Fibroblast of skin of abdomen (primary cell): Measurements from ENCODE around the gene RNU5D-1. TPM values are rescaled to one million over a fixed set of nuclear protein-coding genes. Genes with fewer than 3 reads are reported as not detected.
"Not testable (repeated sequence)": the region's sequence is repeated elsewhere in the genome, so short reads cannot be mapped to it uniquely, and the experiment has no call there.

Experiments
- DNase-seq: peaks from one replicate; pipeline ENCODE4 v3.0.0-alpha.2; 2013
- polyA plus RNA-seq, 2 experiments: library from polyadenylated mRNA; unstranded; fragments of 120-200 nt; gene quantifications; one replicate each; pipeline ENCODE4 v1.2.1, GENCODE V29; 2013; ENCODE audit not compliant: insufficient read length in 2 of 2

The RNU5D-1 gene
- polyA plus RNA-seq (2013, experiment 1 of 2; ENCODE audit: insufficient read length) = not detected
- polyA plus RNA-seq (2013, experiment 2 of 2; ENCODE audit: insufficient read length) = not detected

DNA sequence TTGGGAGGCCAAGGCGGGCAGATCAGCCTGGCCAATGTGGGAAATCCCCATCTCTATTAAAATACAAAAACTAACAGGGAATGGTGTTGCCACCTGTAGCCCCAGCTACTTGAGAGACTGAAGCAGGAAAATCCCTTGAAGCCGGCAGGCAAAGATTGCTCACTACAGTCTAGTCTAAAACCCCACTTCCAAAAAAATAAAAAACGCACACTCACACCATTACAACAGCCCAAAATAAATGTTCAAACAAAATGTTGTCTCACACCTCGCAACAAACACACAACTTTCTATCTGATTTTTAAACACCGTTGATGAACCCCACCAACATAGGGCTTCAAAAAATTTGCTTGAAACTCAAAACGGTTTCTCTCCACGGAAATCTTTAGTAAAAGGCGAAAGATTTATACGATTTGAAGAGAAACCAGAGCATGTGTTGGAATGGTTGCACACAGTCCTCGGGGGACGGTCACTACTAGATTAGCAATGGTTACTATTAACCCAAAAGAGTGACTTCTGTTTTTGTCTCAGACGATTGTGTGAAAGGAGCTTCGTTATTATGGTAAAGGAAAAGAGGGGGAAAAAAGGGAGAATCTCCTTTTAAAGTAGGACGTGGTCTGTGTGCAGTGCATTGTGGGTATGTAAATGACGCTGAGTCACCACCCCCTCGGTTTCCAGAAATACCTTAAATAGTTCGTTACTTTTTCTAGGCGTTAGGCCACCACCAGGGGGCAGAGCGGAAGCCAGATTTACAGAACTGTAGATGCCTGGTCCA lies at the start of gene RNU5D-1:
RNU5D-1 (minus strand) TSS at position 430 of the 772 bp plus-strand sequence.
- DNase-seq = peak; percentile 98

DNA sequence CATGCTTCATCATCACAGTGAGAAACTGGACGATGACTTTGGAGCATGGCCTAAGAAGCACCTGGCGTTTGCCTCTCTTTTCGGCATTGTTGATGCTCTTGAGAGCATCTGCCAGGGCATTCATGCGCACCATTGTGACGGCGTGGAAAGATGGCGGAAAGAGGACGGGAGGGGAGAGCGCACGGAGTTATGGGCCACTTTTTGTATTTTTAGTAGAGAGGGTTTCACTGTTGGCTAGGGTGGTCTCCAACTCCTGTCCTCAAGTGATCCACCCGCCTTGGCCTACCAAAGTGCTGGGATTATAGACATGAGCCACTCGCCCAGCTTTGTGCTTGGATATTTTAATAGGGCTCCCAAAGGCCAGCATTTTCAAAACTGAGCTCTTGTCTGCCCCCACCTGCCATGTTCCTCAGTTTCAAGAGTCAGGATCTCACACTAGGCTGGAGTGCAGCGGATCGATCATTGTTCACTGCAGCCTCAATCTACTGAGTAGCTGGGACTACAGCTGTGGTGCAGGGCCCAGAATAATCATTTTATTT lies 49.7 kb upstream of the RNU5D-1 start:
- DNase-seq = no peak

DNA sequence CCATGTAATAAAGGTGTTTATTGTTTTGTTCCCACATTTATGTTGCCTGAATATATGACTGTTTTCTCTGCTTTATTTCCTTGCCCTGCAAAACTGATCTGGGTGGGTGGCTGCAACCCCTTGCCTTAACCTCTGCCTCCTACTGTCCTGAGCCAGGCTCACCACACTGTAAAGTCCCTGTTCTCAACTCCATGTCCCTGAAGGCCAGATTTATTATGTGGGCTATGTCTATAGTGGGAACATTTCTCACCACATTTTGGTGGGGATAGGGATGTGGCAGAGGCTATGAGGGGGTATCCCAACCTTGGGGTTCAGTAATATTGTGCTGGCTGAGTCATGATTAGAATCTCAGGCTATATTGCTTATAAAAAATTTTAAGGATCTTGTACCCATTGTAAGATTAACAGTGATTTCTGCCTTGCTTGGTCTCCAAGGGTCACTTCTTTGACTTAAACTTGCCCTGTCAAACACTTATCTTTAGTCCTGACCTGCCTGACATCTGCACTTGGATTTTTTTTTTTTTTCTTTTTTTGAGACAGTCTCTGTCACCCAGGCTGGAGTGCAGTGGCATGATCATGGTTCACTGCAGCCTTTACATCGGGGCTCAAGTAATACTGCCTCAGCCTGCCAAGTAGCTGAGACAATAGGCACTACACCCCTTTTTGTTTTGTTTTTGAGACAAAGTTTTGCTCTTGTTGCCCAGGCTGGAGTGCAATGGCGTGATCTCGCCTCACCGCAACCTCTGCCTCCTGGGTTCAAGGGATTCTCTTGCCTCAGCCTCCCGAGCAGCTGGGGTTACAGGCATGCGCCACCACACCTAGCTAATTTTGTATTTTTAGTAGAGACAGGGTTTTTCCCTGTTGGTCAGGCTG lies 48.0 kb upstream of the RNU5D-1 start:
- no peak for DNase-seq

DNA sequence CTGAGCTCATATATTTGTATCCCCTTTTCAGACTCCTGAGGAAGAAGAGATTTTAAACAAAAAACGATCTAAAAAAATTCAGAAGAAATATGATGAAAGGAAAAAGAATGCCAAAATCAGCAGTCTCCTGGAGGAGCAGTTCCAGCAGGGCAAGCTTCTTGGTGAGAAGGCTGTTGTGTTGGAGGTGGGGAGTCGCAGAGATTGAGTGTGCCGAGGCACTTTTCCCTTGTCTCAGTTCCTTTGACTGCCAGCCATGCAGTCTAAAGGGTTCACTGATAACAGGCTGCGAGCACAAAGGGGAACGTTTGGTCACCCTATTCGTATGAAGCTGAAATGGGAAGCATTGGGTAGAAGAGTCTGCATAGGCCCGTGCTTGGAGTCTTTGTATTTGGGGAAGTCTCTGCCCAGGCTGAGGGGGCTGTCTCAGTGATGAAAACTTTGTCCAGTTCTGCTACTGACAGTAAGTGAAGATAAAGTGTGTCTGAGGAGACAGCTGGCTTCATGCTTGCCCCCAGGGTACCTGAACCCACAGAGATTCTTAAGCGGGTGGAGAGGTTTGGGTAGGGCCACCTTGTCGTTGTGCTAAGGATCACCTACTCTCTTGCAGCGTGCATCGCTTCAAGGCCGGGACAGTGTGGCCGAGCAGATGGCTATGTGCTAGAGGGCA lies 47.1 kb upstream of the RNU5D-1 start:
- no peak for DNase-seq

DNA sequence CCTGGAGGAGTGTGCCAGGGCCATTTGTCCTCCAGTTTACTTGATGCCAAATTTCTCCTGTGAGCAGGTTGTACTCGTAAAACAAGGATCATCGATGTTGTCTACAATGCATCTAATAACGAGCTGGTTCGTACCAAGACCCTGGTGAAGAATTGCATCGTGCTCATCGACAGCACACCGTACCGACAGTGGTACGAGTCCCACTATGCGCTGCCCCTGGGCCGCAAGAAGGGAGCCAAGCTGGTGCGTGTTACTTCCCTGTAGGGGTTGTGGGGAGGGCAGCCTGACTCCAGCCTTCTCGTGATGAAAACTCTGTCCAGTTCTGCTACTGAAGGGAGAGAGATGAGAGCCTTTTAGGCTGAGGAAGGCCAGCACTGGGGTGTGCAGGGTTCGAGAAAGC lies 46.6 kb upstream of the RNU5D-1 start:
- no peak for DNase-seq

DNA sequence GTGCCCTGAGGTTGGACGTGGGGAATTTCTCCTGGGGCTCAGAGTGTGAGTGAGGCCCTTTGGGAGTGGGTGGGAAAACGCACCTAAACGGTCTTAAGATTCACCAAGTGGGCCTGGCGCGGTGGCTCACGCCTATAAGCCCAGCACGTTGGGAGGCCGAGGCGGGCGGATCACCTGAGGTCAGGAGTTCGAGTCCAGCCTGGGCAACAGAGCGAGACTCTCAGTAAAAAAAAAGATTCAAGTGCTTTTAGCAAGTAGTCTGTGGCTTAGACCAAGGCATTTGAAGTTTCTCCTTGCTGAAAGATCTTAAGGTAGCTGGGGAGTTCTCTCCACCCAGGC lies 45.7 kb upstream of the RNU5D-1 start:
- no peak for DNase-seq

DNA sequence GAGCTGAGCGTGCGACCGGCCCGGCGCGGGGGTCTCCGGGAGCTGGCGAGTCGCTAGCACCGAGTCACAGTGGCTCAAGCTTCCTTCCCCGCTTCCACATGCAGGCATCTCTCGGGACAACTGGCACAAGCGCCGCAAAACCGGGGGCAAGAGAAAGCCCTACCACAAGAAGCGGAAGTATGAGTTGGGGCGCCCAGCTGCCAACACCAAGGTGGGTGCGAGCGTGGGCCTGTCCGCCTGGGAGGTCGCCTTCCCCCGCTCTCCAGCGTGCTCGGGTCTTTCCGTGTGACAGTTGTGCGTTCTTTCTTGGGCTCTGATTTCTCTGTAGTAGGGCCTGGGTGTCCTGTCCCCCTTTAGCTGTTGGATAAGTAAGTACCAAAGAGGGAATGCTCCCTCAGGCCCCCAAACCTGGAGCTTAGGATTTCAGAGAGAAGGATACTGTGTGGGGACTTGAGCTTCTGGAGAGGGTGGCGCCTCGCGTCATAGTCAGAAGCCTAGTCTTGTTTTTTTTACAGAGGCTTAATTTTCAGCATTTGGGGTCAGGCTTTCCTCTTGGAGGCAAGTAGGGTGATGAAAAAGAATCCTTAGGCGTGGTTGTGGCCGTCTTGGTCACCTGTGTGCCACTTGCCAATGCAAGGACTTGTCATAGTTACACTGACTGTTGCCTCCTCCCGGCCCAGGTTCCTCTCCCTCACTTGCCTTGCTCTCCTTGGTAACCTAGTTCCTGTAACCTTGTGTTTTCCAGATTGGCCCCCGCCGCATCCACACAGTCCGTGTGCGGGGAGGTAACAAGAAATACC lies 45.2 kb upstream of the RNU5D-1 start:
- no peak for DNase-seq

DNA sequence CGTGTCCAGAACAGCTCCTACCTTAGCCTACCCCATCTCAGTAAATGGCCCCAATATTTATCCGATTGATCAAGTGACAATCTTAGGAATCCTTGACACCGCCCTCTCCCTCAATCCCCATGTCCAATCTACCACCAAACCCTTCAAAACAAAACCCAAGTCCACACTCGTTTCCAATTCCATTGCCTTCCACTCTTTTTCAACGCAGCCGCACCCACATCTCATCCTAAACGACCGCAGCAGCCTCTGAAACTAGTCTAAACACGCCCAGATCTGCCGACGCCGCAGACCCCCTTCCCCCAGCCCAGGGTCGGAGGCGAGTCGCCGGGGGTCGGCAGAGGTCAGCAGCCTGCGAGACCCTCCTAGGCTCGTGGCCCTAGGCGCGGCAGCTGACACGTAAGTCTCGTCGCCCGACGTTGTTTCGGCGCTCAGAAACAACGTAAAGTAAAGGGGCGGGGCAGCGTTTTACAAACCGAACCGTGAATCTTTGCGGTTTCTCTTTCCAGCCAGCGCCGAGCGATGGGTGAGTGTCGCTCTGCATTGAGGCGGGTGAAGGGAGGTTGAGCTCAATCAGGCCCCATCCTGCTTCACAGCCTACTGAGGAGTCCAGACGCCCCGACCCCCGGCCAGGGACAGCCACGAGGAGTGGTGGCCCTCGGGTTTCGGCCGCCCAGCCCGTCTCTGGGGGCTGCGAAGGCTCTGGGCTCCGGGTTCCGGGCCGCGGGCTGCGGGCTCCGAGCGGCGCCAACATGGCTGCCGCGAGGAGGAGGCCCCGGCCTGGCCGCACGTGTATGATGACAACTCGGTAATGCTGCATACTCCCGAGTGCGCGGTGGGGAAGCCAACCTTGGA lies 44.3 kb upstream of the RNU5D-1 start, which contains the start of gene RPS8:
RPS8 (plus strand) TSS at position 463 of the 852 bp plus-strand sequence; CDS start at position 520, 57 bp downstream.
- DNase-seq = peak; percentile 94

DNA sequence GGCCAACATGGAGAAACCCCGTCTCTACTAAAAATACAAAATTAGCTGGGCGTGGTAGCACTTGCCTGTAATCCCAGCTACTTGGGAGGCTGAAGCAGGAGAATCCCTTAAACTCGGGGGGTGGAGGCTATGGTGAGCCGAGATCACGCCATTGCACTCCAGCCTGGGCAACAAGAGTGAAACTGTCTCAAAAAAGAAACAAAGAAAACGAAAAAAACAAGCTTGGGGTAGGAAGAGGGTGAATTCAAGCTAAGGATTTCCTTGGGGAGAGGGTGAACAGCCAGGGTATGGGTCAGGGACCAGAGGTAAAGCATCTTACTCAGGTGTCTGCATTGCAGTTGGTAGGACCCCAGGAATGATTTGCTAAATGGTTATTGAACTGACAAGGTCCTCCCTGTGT lies 35.5 kb upstream of the RNU5D-1 start:
- not testable (repeated sequence) for DNase-seq

DNA sequence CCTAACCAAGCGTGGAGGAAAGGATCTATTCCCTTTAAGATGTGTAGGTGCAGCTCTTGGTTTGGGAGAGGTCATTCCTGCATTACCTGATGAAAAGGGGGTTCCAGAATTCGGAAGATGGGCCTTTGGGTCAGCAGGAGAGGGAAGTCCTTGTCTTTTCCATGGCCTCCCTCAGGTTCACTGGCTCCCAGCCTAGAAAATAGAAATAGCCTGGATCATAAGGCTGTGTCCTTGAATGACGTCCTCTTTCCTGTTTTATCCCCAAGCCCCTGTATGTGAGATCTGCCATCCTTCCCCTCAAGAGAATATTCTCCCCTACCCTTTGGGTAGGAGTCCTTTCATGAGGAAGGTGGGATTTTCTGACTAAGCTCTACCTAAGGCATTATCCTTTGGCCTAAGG lies 29.9 kb upstream of the RNU5D-1 start:
- no peak for DNase-seq

DNA sequence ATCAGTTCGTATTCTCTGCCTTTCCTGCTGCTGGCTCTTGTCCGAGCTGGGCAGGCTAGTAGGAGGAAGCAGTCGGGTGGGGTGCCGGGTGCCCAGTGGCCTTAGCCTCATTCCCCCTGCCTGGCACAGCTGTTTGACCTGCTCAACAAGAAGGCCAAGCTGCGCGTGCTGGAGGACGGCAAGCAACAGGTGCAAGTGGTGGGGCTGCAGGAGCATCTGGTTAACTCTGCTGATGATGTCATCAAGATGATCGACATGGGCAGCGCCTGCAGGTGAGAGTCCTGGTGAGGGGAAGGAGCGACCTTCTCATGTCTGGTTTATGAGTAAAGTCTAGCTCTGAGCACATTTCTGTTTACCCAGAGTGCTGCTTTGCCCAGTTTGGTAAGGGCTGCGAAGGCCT lies 28.1 kb upstream of the RNU5D-1 start:
- DNase-seq = no peak

DNA sequence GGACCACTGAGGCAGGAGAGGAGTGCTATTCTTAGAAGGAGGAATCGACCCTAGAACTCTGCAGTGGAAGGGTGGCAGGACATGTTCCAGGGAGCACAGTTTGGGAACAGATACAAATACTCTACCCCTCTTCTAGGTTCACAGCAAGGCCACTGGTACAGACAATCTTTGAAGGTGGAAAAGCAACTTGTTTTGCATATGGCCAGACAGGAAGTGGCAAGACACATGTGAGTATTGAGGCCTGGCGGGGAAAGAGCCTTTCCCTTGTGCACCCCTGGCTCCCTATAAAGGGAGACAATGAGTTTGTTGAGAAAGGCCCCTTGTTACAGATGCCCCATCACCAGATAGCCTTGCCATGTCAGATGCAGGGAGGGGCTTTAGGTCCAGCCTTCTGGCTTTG lies 26.4 kb upstream of the RNU5D-1 start:
- DNase-seq = no peak

DNA sequence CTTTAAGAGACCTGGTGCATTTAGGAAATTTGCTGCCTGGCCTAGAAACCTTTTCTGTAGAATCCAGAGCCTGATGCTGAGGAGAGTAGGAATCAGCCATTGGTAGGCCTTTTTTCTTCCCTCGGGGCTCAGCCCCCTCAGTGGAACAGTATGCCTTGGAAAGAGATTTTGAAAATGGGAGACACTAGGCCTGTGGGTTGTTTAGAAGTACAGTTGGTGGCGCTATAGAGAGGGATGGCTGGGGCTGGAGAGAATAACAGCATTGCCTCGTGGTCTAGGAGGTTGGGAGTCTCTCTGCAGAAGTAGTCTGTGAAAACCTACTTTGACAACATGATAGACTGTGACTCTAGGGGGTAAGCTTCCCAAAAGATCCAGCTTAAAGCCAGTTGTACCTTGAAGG lies 16.9 kb upstream of the RNU5D-1 start:
- DNase-seq = no peak

DNA sequence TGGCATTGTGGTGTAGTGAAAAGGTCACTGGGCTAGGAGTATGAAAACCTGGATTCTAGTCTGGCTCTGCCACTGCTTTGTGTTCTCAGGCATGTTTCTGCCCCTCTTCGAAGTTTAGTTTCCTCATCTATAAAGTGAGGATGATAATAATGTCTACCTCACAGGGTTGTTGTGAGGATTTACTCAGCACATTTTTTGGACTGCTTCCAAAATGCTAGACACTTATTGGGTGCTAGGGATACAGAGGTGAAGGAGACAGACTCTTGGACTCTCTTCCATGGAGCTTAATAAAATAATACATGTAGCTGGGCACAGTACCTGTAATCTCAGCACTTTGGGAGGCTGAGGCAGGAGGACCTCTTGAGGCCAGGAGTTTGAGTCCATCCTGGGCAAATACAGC lies 12.2 kb upstream of the RNU5D-1 start:
- no peak for DNase-seq

DNA sequence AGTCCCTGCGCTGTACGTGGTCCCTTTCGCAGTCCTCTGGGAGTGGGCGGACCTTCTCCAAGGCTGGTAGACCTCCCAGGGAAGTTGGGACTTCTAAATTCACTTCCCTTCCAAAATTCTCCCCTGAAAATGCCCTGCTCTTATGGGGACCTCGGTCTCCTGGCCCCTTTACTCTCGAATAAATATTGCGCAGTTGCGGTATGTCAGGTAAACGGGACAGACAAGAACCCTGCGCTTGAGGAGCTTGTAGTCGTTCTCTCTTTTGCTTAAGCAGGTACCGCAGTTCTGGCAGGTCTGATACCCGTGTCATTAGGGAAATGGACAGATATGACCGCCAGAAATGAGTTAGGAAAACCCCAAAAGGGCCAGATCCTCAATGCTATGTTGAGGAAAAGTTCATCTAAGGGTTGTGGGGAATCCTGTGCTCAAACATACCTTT lies 9.2 kb upstream of the RNU5D-1 start:
- no peak for DNase-seq

DNA sequence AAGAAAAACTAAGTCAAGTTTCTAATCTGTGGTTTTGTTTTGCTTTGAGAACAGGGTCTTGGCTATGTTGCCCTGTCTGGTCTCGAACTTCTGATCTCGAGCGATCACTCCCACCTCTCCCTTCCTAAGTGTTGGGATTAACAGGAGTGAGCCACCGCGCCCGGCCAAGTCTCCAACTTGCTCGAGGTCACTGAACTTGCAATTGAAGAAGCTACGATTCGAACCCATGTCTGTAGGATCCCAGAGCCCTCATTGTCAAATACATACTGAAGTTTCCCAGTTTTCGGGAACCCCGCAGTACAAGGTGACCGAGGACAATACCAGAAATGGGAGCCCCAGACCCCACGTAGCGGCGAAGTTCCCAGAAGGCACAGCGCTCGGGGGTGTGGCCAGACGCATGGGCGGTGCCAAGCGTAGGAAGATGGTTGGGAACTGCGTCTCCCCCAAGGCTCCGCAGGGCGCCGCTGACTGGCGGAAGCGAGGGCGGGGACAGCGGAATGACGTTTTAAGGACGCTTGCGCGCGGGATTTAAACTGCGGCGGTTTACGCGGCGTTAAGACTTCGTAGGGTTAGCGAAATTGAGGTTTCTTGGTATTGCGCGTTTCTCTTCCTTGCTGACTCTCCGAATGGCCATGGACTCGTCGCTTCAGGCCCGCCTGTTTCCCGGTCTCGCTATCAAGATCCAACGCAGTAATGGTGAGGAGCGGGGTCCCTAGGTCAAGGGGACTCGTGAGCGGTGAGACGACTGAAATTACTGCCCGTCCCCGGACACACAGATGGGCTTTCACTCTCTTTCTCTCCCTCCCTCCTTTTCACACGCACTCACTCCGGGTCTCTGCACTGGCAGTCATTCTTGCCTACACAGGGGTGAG lies 8.6 kb upstream of the RNU5D-1 start, which contains the start of gene KIF2C:
KIF2C (plus strand) TSS at position 531 of the 872 bp plus-strand sequence; CDS start at position 627, 96 bp downstream.
- peak; percentile 98 for DNase-seq

DNA sequence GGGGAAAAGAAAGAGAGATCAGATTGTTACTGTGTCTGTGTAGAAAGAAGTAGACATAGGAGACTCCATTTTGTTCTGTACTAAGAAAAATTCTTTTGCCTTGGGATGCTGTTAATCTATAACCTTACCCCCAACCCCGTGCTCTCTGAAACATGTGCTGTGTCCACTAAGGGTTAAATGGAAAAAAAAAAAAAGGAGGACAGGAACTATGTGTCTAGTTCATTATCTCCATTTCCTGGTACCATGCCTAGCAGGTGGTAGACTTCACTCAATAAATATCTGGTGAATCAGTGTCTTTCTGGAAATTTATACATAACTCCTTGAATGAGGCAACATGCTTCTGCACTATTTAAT lies 8.0 kb upstream of the RNU5D-1 start:
- not testable (repeated sequence) for DNase-seq

DNA sequence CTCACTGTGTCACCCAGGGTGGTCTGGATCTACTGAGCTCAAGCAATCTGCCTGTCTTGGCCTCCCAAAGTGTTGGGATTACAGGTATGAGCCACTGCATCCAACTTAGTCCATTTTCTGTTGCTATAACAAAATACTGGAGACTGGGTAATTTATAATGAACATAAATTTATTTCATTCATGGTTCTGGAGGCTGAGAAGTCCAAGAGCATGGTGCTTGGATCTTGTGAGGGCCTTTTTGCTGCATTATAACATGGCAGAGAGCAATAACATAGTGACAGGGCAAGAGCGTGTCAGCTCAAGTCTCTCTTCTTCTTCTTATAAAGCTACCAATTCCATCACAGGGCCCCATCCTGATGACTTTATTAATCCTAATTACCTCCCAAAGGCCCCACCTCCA lies 5.0 kb upstream of the RNU5D-1 start:
- DNase-seq = no peak

DNA sequence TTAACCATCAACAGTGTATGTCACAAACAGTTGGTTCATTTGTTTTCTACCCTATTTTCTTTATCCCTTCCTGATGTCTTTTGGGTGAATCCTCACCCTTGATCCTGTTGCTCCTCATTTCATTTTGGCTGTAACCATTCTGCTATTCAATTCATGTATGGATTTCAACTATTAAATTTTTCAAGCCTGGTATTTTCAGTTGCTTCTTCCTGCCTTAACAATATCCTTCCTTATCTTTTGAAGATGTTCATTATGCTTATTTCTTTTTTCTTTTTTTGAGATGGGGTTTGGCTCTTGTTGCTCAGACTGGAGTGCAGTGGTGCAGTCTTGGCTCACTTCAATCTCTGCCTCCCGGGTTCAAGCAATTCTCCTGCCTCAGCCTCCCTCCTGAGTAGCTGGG lies 2.8 kb upstream of the RNU5D-1 start:
- no peak for DNase-seq

DNA sequence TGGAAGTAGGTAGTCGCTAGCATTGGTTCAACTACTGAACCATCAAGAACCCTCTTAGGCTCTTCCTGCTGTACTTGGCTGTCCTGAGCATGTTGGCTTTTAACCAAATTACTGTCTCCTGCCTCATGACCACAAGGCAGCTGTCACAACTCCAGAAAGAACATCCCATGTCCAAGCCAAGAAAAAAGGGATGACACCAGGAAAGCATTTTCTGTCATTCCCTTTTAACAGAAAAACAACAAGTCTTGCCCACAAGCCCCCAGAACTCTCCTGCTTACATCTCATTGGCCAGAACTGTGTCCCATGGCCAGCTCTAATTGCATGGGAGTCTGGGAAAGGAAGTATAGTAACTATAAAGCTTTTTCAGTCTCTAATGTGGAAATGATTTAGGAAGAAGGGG lies 2.4 kb upstream of the RNU5D-1 start:
- peak; percentile 76 for DNase-seq
